HepG2 (cell line): ENCODE data around the gene TSPAN11. TPM values are rescaled to one million over a fixed set of nuclear protein-coding genes. Genes with fewer than 3 reads are reported as not detected.

Experiments
- ATAC-seq: fragments of 200-7000 bp; cut with Tn5 transposase; 3 replicates; pipeline ENCODE4 v1.9.1; 2020; ENCODE audit warnings: mild to moderate bottlenecking, moderate library complexity
- BruUV-seq: library from RNA; stranded (reverse); fragments of 400-500 nt; replicated peaks from 2 replicates; lab custom pipeline; 2021; lab: Mats Ljungman, UMichigan
- CTCF ChIA-PET: fragments of 300-600 bp; formaldehyde crosslinking; extraction: SDS; loops from one replicate; lab custom pipeline; 2021; ENCODE audit warnings: low total read pairs, inconsistent platforms, low intra/inter-chr PET ratio; lab: Yijun Ruan, JAX
- POLR2A ChIA-PET: fragments of 350-600 bp; sonication (Branson Sonifier 250); formaldehyde crosslinking; loops from one replicate; lab custom pipeline; 2020; ENCODE audit warnings: antibody characterized with exemption, inconsistent platforms; lab: Yijun Ruan, JAX
- DNase-seq: peaks from one replicate; pipeline ENCODE4 v3.0.0-alpha.2; 2015; ENCODE audit warnings: low spot score
- FAIRE-seq: peaks from 3 replicates; lab custom pipeline; 2011; peaks lifted over from hg19 to GRCh38; lab: Jason Lieb, UNC
- H2AFZ ChIP-seq: one replicate; pipeline ENCODE4 v1.6.1; 2011; ENCODE audit warnings: low read length, inconsistent platforms
- H3K27ac ChIP-seq: fragments of 300-600 bp; 3 replicates; pipeline ENCODE4 v1.8.0; 2011; ENCODE audit warnings: mixed run types, mild to moderate bottlenecking, mixed read lengths, low read length, inconsistent platforms; ENCODE audit not compliant: insufficient read depth; ENCODE audit errors: extremely low read length
- H3K27me3 ChIP-seq, 2 experiments: fragments of 200-600 bp in 1 of 2; 2 replicates in 1 of 2; 3 replicates in 1 of 2; pipeline versions ENCODE4 v1.6.0 to v1.8.0; 2011; ENCODE audit warnings: low read length in 2 of 2, mild to moderate bottlenecking in 2 of 2, moderate library complexity in 2 of 2, inconsistent platforms in 1 of 2; ENCODE audit not compliant: insufficient read depth in 2 of 2, control insufficient read depth in 1 of 2
- H3K36me3 ChIP-seq, 2 experiments: fragments of 200-600 bp in 1 of 2; replicated peaks in 1 of 2; 2 replicates in 1 of 2; 3 replicates in 1 of 2; pipeline versions ENCODE4 v1.5.1 to v1.8.0; 2011; ENCODE audit warnings: low read length in 2 of 2, inconsistent platforms in 1 of 2; ENCODE audit not compliant: insufficient read depth in 2 of 2, control insufficient read depth in 1 of 2
- H3K4me1 ChIP-seq: 2 replicates; pipeline ENCODE4 v1.5.1; 2012; ENCODE audit warnings: low read length, inconsistent platforms; ENCODE audit not compliant: insufficient read depth
- H3K4me2 ChIP-seq: 2 replicates; pipeline ENCODE4 v1.6.0; 2011; ENCODE audit warnings: low read depth, low read length, inconsistent platforms
- H3K4me3 ChIP-seq, 3 experiments: fragments of 200-600 bp in 1 of 3; sonication (generic), shearing (Covaris generic) in 1 of 3; replicated peaks in 1 of 3; 2 replicates each; pipeline ENCODE4 v1.5.1; 2011 to 2016; ENCODE audit warnings: low read length in 3 of 3, inconsistent platforms in 2 of 3, low read depth in 2 of 3, mild to moderate bottlenecking in 2 of 3, control low read depth in 1 of 3, mixed read lengths in 1 of 3; ENCODE audit not compliant: insufficient read depth in 1 of 3
- H3K79me2 ChIP-seq: one replicate; pipeline ENCODE4 v1.6.1; 2011; ENCODE audit warnings: low read length, inconsistent platforms; ENCODE audit not compliant: insufficient read depth
- H3K9ac ChIP-seq: 2 replicates; pipeline ENCODE4 v1.6.0; 2011; ENCODE audit warnings: mild to moderate bottlenecking, low read depth, low read length, inconsistent platforms; ENCODE audit not compliant: insufficient read depth
- H3K9me3 ChIP-seq: 2 replicates; pipeline ENCODE4 v1.5.1; 2012; ENCODE audit warnings: mild to moderate bottlenecking, low read length
- H4K20me1 ChIP-seq: 2 replicates; pipeline ENCODE4 v1.6.0; 2011; ENCODE audit warnings: inconsistent platforms, mild to moderate bottlenecking, low read length, moderate library complexity; ENCODE audit not compliant: insufficient read depth
- BRF2 ChIP-seq: sonication (generic); formaldehyde crosslinking; IDR thresholded peaks from 2 replicates; pipeline ENCODE4 v1.8.1; 2022; ENCODE audit warnings: mild to moderate bottlenecking, missing genetic modification reagents
- GMEB2 ChIP-seq: IDR thresholded peaks from 2 replicates; pipeline ENCODE4 v1.6.1; 2016; ENCODE audit warnings: missing biosample characterization, missing genetic modification reagents, low read depth
- HIC2 ChIP-seq: sonication (generic); formaldehyde crosslinking; IDR thresholded peaks from 2 replicates; pipeline ENCODE4 v1.9.0; 2022; ENCODE audit warnings: low read depth, missing genetic modification reagents
- HNRNPLL ChIP-seq: fragments of 200-400 bp; formaldehyde crosslinking; IDR thresholded peaks from 2 replicates; pipeline ENCODE4 v1.6.1; 2017; ENCODE audit warnings: mild to moderate bottlenecking, low read depth, low read length; ENCODE audit not compliant: poor library complexity, severe bottlenecking
- HNRNPUL1 ChIP-seq: fragments of 200-400 bp; formaldehyde crosslinking; IDR thresholded peaks from 2 replicates; pipeline ENCODE4 v1.6.1; 2017; ENCODE audit warnings: low read depth, mild to moderate bottlenecking, low read length, moderate library complexity
- MTA3 ChIP-seq: sonication (generic); formaldehyde crosslinking; IDR thresholded peaks from 2 replicates; pipeline ENCODE4 v1.4.0; 2020; ENCODE audit warnings: missing genetic modification reagents
- NAIF1 ChIP-seq: sonication (generic); formaldehyde crosslinking; IDR thresholded peaks from 2 replicates; pipeline ENCODE4 v1.5.0; 2020; ENCODE audit warnings: mild to moderate bottlenecking, missing genetic modification reagents, borderline replicate concordance
- NFYB ChIP-seq: sonication (generic); formaldehyde crosslinking; IDR thresholded peaks from 2 replicates; pipeline ENCODE4 v1.4.0; 2020; ENCODE audit warnings: missing genetic modification reagents
- SOX5 ChIP-seq: IDR thresholded peaks from 2 replicates; pipeline ENCODE4 v1.6.1; 2016; ENCODE audit warnings: borderline replicate concordance
- ZKSCAN5 ChIP-seq: sonication (generic); formaldehyde crosslinking; IDR thresholded peaks from 2 replicates; pipeline ENCODE4 v1.5.1; 2020; ENCODE audit warnings: mild to moderate bottlenecking, missing genetic modification reagents
- ZNF205 ChIP-seq: IDR thresholded peaks from 2 replicates; pipeline ENCODE4 v1.6.1; 2018; ENCODE audit warnings: missing biosample characterization, missing genetic modification reagents
- ZNF234 ChIP-seq: sonication (generic); formaldehyde crosslinking; conservative IDR thresholded peaks from 2 replicates; pipeline ENCODE4 v1.5.1; 2020; ENCODE audit warnings: mild to moderate bottlenecking, missing genetic modification reagents
- ZNF274 ChIP-seq: sonication (generic); formaldehyde crosslinking; IDR thresholded peaks from 2 replicates; pipeline ENCODE4 v1.5.1; 2020; ENCODE audit warnings: mild to moderate bottlenecking, missing genetic modification reagents
- ZNF724P ChIP-seq: sonication (generic); formaldehyde crosslinking; IDR thresholded peaks from 2 replicates; pipeline ENCODE4 v1.8.0; 2022; ENCODE audit warnings: missing genetic modification reagents, borderline replicate concordance
- ZNF772 ChIP-seq: sonication (generic); formaldehyde crosslinking; IDR thresholded peaks from 2 replicates; pipeline ENCODE4 v1.5.0; 2020; ENCODE audit warnings: mild to moderate bottlenecking, missing genetic modification reagents
- ZSCAN30 ChIP-seq: sonication (generic); formaldehyde crosslinking; IDR thresholded peaks from 2 replicates; pipeline ENCODE4 v1.5.0; 2020; ENCODE audit warnings: mild to moderate bottlenecking, missing genetic modification reagents
- WGBS: methylation state at CpG from one replicate; pipeline ENCODE4 v1.1.6; 2017; ENCODE audit warnings: low lambda C conversion rate; 5-methylcytosine and 5-hydroxymethylcytosine counted together
- in situ Hi-C: cut with HindIII; loops from 2 replicates; pipeline ENCODE4 v1.10.0; 2017; ENCODE audit warnings: low pct_unique_long_range_greater_than_20kb; ENCODE audit not compliant: extremely low pct_ligation_motif_present
- intact Hi-C: fragments of 100-400 bp; cut with micrococcal nuclease; formaldehyde crosslinking; loops from one replicate; pipeline ENCODE4 v1.10.0; 2022; ENCODE audit not compliant: unreplicated experiment
- polyA plus RNA-seq, 8 experiments: library from polyadenylated mRNA; depleted of rRNA in 3 of 8; stranded (reverse) in 7 of 8; unstranded in 1 of 8; fragments of >200 nt; fragmentation: Illumina TruSeq in 4 of 8; extraction: Trizol in 4 of 8; gene quantifications; 2 replicates each; pipeline versions ENCODE4 v1.2.1 to v1.2.3, GENCODE V29; 2011 to 2016; ENCODE audit warnings: low read depth in 4 of 8, missing spikeins in 1 of 8, mixed read lengths in 1 of 8; ENCODE audit not compliant: insufficient read depth in 1 of 8
- total RNA-seq, 5 experiments: library from RNA; depleted of rRNA; stranded (reverse); fragments of >200 nt; fragmentation: Illumina TruSeq; extraction: Trizol; gene quantifications; 2 replicates each; pipeline ENCODE4 v1.2.3, GENCODE V29; 2016; ENCODE audit warnings: low read depth in 1 of 5

TSPAN11 gene
- total and polyA plus RNA-seq, 2 of the 13 experiments (the other 11 are each of a cell fraction or from before 2014, with no cell fraction given) = 0.01 to 0.07 TPM

- H3K27me3 ChIP-seq = peaks cover 0 to 10% of the 10 kb centered on the region in 2 experiments; a peak in 3 of 5 replicates
- no peak for DNase-seq
- 50% methylated on average over 3 of the region's 4 CpGs for WGBS
- H3K9me3 ChIP-seq = no peaks in the 10 kb centered on the region
- no peak overlapping the region for H3K4me3 ChIP-seq
- no peak for TF ChIP-seq ZSCAN30 (CRISPR knock-in tag)
- TF ChIP-seq MTA3 = no peak
- TF ChIP-seq HIC2 (CRISPR knock-in tag) = no peak
- TF ChIP-seq ZNF205 = no peak
- TF ChIP-seq ZNF772 (CRISPR knock-in tag) = no peak
- TF ChIP-seq GMEB2 = no peak
- TF ChIP-seq ZNF724P (CRISPR knock-in tag) = no peak
- no peak for TF ChIP-seq ZNF274 (CRISPR knock-in tag)
- TF ChIP-seq ZNF234 = no peak
- no peak for TF ChIP-seq HNRNPLL
- no peak for TF ChIP-seq SOX5 (CRISPR knock-in tag)
- TF ChIP-seq BRF2 (CRISPR knock-in tag) = no peak
- TF ChIP-seq ZKSCAN5 = no peak
- no peak for TF ChIP-seq NFYB
- no peak for TF ChIP-seq NAIF1 (CRISPR knock-in tag)
- no peak for TF ChIP-seq HNRNPUL1
- TF ChIP-seq, all 625 proteins: peak for 0
- Histone ChIP-seq H3K27ac (no peak overlapping the region), H3K9ac (no peak overlapping the region), H3K4me1 (peaks cover 11% of the 10 kb centered on the region), H3K4me2 (no peak overlapping the region), H4K20me1 (no peaks in the 10 kb centered on the region), H2AFZ (no peak overlapping the region), H3K79me2 (no peaks in the 10 kb centered on the region), H3K36me3 (no peaks in the 10 kb centered on the region)
- no peak for ATAC-seq
- FAIRE-seq = no peak
- in situ Hi-C loops (loop anchor here (5.0 kb wide), 1 partner anchor 141 kb away; no protein-coding TSS in a partner anchor), intact Hi-C loops (no loop called here)
- BruUV-seq = no TSS peak
- ChIA-PET CTCF (no interaction called here), POLR2A (no interaction called here)
These were observed 67.2 kb downstream of the TSPAN11 start for GRCh38 chr12:30993766-30994165.
